ENCODE measurements around the gene KRT222.

The KRT222 gene

DNA sequence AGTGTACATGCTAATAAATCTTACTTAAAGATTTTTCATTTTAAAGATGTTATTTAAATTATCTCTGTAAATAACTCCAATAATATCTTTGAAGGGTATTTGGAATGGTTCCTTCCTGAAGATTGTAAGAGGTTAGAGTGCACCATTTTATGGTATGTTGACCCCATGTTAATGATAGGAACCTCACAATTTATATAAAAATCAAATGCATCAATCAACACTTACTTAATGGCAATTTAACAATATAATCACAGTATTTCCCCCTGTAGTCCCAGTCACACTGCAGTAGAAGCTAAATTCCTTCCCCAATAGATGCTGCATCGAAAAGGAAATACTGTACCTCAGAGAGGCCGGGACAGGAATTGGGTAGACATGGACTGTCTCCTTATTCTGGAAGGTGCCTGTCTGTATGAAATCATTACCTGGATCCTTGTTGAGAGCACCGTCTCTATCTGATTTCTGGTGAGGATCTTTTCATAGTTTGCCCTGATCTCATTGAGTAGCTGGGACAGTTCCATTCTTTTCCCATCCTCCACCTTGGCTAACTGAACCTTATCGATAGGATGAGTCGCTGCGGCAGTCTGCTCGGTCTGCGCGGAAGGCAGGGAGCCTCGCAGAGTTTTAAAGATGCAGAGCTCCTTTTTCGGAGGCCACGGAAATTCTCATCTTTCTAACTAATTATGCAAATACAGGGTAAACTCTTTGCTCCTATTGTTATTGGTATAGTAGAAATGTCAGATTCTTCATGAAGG, at the start of gene KRT222:
KRT222 (minus strand) TSS at position 596 of the 752 bp plus-strand sequence; CDS start at position 518, 78 bp downstream.
- no peak for FAIRE-seq
- DNase-seq (ENCODE audit: low spot score) = peak; percentile 43

DNA sequence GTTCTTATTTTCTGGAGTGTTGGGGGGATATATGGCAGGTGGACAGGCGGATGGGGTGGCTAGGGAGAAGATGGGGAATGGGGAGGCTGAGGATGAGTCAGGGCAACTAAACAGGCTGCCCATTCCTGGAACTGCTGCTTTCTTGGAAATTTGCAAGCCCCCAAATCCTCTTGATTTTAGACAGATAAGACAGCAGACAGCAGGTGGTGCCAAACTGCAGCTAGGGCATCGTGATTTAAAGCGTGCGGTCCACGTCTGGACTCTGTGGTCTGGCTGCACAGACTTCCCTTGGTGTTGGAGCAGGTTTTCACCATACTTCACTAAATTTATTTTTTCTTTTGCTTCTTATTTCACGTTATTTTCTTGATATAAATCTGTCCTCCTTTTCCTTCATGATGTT, 49.5 kb upstream of the KRT222 start:
- no peak for FAIRE-seq
- no peak for DNase-seq (ENCODE audit: low spot score)

DNA sequence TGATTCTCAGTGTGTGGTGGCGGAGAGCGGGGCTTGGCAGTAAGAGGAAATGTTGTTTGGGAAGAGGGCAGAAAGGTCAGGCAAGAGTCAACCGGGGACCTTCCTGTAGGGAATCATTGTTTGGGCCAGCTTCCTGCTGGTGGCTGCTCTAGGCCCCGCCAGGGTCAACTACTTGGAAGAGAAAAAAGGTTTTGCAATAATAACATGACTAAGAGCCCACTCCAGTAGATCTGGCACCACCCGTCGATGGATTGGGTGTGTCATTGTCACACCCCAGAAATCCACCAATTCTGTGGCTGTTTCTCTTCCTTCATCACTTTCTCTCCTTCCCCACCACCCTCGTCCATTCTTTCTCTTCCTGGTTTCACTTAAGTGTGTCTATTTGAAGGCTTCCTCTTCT, 42.8 kb upstream of the KRT222 start:
- DNase-seq (ENCODE audit: low spot score) (no peak), FAIRE-seq (no peak)

DNA sequence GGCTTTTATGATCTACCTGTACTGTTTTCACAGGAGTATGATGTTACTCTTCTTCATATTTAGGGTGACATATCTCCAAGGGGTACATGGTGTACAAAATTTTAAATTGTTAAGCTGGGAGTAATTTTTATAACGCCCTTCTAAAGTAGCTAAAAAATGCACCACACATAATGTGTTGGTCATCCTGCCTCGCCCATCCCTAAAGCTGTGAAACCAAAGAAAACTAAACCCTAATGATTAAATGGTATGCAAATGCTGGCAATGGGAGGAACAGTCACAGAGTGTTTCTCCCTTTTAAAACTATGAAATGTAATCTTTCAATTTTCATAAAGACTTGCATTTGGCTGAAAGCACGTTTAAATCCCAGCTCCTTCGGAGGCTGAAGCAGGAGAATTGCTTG, 40.6 kb upstream of the KRT222 start:
- no peak for DNase-seq (ENCODE audit: low spot score)
- FAIRE-seq = no peak

DNA sequence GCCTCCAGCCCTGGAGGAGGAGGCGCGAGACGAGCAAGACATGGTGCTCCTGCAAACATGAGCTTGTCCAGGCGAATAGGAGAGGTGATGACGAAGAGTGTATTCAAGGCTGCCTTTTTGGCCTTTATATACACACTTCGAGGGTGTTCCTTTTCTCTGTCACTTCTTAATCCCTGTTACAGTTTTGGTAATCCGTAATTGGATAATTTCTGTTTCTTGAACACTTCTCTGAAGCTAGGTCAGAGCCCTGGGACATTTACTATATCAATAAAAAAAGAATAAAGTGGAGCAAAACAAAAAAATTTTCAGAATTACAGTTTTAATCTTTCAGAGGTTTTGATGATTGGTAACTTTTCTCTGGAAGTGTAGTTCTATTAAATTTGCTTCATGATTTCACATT, 38.7 kb upstream of the KRT222 start, which contains the start of gene KRT24:
KRT24 (minus strand) TSS at position 101 of the 400 bp plus-strand sequence; CDS start at position 42, 59 bp downstream.
- FAIRE-seq (no peak), DNase-seq (ENCODE audit: low spot score) (no peak)

DNA sequence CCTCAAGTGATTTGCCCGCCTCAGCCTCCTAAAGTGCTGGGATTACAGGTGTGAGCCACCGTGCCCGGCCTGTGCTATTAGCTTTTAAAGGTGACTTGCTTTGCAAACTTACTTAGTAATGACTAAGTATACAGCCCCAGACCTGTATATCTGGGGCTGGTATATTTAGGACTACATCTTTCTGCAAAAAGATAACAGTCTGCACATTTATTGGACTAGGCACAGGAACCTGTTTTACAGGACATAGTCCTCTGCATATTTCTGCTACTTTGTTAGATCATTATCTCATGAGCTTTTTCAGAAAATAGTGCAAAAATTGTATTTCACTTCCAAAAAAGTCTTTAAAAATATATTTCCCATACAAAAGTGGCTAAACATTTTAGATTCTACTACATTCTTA, 37.3 kb upstream of the KRT222 start:
- FAIRE-seq = no peak
- no peak for DNase-seq (ENCODE audit: low spot score)

DNA sequence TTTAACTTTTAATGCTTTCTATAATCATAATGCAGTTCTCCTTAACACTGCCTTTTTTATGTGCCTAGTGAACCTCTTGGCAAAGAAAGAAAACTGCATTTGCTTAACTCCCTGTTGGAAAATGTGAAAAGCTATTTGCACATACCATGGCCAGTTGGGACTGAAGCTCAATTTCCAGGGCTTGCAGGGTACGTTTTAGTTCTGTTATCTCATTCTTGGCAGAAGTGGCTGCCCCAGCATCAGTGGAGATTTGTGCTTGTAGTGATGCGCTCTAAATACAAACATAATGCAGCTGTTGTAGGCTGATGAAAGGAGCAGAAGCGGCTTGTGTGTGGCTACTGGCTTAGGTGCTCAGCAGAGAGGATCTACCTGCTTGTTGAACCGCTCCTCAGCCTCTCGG, 34.9 kb upstream of the KRT222 start:
- no peak for FAIRE-seq
- DNase-seq (ENCODE audit: low spot score) = no peak

DNA sequence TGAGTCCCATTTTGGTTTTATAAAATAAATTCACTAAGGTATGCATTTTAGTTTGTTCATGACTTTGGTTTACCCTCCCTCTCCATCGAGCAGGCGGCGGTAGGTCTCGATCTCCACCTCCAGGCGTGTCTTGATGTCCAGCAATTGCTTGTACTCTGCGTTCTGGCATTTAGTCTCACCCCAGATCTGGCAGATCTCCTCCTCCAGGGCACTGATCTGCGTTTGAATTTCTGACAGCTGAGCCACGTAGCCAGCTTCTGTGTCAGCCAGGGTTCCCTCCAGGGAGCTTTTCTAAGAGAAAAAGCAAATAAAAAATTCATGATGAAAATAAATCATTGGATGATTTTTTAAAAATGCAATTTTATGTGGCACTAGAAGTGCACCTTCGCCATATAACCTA, 34.4 kb upstream of the KRT222 start:
- DNase-seq (ENCODE audit: low spot score) (no peak), FAIRE-seq (no peak)

DNA sequence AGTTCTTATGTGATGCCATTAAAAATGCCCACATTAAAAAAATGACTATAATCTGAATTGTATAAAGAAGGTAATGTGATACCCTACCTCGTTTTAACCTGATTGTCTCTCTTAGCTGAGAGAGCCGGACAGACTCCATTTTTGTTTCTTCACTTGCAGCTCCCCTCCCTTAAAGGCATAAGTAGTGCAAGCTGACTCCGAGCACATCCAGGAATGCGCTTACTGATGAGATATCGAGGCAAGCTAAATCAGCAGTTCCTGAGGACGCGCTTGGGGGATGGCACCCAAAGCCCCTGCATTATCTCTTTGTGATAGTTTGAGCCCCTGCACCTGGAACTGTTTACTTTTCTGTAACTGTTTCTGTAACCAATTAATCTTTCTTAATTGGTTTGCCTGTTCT, 32.3 kb upstream of the KRT222 start:
- DNase-seq (ENCODE audit: low spot score) = no peak
- FAIRE-seq = no peak

DNA sequence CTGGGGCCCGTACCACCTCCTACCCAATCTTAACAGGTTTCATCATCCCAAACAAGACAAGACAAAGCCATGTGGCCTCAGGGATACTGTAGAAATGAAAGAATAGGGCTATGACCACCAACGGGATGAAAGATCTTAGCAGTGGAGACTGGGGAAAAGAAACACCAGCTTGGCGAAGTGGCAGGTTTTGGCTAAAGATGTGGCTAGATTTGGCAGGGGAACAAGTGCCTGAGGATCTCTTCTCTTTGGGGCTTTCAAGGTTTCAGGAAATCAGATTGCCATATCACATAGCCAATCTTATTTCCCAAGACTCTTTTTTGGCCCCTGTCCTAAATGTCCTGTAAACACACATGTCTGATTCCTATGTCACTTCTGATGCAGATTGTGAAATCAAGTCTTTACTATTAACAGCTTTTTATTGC, 31.7 kb upstream of the KRT222 start:
- no peak for DNase-seq (ENCODE audit: low spot score)
- FAIRE-seq = no peak

DNA sequence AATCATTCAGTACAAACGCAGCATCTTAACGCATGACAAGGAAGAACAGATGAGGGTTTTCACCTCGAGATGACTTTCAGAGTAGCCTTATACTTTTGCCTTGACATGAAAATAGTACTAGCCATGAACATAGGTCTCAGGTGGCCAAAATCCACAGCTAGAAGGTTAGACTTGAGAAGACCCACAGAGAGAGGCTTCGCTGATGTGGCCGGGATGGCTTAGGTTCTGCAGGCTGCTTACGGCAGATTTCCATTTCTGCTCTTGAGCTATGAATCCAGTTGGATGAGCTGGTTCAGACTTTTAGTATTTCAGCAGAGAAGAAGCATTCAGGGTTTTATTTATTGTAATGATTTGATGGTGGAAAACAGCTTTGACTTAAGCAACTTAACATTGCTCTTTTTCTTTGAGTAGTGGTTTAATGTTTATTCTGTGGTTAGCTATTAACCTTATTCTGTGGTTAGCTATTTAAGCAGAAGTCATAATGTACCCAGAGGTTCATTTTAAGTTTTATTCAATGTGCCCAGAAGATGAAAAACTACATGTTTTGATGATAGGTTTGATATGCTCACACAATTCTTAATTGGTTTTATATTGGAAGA, 31.0 kb upstream of the KRT222 start:
- FAIRE-seq (no peak), DNase-seq (ENCODE audit: low spot score) (no peak)

DNA sequence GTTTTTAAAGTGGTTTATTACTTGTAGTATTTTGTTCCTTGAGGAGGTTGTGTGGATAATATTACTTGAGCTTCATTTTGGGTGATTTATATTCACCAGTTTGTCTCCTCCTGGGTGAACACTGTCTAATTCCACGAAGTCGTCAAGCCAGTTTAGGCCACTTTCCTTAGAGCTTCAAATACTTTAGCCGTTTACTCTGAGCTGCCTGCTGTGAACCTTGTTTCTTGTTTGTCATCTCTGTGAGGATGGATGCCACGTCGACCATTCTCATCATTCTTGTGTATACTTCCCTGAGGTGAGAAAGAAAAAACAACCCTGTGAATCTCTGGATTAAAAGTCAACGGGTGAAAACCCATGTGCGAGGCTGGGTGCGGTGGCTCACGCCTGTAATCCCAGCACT, 29.6 kb upstream of the KRT222 start:
- FAIRE-seq = no peak
- DNase-seq (ENCODE audit: low spot score) = no peak

DNA sequence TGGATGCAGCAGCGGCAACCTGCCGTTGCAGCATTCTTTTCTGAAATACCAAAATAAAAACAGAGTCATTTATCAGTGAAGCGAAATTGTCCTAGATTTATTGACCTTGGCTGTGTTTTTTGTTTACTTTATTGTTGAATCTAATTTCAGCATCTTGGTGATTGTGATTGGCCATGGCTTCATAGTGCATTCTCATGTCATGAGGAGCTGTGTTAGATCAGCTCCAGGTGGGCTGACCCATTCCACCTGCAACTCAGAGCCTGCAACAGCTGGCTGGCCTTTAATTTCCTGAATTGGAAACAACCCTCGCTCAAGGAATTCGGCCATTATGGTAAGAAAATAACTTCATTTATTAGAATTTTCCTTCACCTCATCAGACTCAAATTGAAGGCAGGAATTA, 22.1 kb upstream of the KRT222 start:
- FAIRE-seq = no peak

DNA sequence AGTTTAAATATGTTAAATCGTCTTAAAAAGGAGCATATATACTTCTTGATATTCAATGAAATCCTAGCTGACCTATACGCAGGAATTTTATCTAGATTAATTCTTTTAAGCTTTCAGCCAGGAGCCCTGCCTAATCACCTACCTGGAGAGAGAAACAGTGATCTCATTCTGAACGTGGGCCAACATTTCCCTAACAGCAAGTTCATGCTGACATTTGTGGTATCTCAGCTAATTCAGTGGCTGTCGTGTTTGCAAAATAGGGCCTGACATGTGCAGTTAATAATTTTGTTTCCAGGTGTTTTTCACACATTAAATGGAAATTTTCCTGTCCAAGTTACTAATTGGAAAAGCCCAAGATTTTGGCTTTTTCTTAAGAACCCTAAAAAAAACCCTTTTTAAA, 21.2 kb upstream of the KRT222 start:
- DNase-seq (ENCODE audit: low spot score) (no peak), FAIRE-seq (no peak)

More for the DNA sequence above, 22.1 kb upstream of the KRT222 start:
- DNase-seq (ENCODE audit: low spot score) = no peak

DNA sequence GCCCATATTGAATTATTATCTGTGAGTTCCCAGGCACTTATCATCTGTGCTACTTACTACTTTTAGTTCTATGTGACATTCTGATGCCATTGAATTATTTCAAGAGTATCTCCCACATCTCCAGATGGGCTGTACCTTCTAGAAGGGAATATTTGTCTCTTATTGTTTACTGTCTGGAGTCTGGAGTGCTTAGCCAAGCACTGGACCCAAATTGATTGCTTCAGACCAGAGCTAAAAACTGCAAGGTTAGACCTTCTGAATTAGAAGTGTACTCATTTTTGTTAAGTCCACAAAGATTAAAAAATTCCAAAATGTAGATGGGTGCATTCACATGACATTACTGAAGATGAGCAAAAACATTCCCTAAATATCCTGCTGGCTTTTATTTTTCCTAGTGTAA, 16.0 kb upstream of the KRT222 start:
- DNase-seq (ENCODE audit: low spot score) (no peak), FAIRE-seq (no peak)

DNA sequence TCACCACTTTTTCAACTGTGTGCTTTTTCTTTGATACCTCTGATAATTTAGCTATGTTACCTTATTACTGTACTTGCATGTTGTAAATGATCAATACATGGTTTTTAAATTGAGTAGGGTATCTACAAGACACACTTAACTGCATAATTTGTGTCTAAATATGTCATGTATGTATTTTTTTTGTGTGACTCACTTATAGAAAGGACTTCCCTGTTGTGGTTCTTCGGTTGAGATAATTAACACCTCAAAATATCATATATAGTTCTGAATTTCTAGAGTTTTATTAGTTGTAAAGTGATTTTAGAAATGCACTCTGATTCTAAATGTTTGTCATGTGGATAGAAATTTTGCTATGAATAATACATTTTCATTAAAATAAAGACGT, 14.5 kb upstream of the KRT222 start:
- no peak for DNase-seq (ENCODE audit: low spot score)
- no peak for FAIRE-seq

DNA sequence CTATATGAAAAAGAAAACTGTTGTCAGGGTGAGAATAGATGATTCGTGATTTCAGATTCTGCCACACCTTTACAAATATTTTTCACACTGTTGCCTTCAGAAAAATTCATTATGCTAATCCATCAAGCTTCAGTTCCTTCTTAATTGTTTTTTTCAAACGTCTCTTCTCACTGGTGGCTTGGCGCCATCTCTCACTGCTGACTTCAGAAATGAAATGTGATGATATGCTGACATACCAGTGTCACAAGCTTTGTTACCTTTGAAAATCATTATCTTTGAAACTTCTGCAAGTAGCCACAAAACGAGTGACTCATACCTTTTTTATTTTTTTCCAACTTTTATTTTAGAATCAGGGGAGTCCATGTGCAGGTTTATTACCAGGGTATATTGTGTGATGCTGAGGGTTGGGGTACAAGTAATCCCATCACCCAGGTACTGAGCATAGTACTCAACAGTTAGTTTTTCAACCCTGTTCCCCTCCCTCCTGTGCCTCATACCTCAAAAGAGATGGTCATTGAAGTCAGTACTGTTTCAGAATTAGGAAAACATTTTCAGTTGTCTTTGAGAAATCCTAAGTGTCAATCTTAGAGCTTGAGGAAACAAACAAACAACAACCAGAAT, 14.0 kb upstream of the KRT222 start:
- FAIRE-seq = no peak

DNA sequence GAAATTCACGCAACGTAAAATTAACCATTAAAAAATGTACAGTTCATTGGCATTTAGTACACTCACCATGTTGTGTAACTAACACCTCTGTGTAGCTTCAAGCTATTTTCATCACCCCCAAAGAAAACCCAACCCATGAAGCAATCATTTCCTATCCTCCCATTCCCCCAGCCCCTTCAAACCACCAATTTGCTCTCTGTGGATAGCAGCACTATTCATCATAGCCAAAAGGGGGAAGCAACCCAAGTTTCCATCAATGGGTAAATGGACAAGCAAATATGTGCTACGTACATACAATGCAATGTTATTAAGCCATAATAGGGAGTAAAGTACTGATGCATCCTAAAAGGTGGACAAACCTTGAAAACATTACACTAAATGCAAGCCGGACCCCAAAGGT, 10.9 kb upstream of the KRT222 start:
- FAIRE-seq = no peak

More for the DNA sequence above, 14.0 kb upstream of the KRT222 start:
- no peak for DNase-seq (ENCODE audit: low spot score)

DNA sequence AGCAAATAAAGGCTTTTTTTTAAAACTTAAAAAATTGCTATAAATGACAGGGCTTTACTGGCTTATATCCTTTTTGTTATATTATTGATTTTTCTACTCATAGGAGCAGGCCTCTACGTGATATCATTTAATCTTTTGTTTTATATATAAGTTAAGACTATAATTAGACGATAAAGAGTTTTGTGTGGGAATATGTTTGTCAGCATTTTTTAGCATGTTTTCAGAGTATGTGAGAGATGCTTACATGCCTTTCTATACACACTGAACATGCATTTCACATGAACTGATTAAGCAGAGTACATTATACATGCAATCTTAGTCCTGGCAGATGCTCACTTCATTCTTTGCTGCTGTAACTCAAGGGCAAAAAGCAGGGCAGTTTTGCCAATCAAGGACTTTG, 7.7 kb upstream of the KRT222 start:
- DNase-seq (ENCODE audit: low spot score) = no peak
- no peak for FAIRE-seq

More for the DNA sequence above, 10.9 kb upstream of the KRT222 start:
- no peak for DNase-seq (ENCODE audit: low spot score)

DNA sequence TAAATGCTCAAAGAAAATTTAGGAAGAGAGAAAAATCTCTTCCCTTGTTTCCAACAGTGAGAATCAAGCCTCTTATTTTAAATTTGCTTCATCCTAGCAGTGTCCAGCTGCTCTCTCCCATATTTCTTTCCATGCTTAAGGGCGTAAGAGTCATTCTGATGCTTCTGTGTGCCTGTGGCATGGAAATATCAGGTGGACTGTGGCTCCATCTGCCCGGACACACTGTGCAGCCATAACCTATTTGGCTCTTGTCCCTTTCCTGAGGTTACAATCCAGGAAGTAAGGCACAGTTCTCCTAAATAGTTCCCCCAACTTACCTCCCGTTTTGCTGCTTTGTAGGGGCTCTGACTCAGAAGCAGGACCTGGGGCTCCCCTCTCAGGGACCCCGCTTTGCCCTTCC, 6.3 kb upstream of the KRT222 start:
- DNase-seq (ENCODE audit: low spot score) = no peak
- no peak for FAIRE-seq

DNA sequence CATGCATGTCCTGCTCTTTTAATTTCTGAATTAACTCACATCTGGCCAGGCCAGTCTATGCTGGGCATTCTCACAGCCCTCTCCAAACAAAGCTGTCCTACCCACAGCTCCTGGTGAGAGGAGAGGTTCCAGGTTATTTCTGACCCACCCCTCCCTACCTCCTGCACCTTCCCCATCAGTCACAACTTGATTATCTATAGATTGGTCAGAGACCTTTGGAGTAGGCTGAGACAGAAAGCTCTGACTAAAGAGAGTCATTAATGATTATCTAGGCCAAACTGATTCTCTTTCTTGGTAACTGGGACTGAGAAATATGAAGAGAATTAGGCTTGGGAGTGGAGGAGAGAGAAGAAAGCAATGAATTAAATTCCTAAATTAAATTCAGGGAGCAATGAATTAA, 1.4 kb upstream of the KRT222 start:
- FAIRE-seq = no peak
- no peak for DNase-seq (ENCODE audit: low spot score)

DNA sequence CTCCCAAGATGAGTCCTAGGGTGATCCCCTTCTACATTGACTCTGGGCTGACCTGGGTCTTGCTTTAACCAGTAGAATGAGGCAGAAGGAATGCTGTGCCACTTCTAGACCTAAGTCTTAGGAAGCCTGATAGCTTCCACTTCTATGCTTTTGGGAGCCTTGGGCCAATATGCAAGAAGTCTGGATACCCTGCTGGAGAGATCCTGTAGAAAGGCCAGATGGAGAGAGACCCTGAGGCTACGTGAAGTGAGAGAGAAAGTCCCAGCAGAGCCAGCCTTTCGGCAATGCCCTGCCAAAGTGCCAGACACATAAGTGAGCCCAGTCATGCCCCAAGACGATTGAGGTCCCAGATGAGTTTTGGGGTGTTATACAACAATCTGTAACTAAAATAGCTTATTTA, 1.7 kb downstream of the KRT222 start:
- DNase-seq (ENCODE audit: low spot score) = no peak
- no peak for FAIRE-seq

DNA sequence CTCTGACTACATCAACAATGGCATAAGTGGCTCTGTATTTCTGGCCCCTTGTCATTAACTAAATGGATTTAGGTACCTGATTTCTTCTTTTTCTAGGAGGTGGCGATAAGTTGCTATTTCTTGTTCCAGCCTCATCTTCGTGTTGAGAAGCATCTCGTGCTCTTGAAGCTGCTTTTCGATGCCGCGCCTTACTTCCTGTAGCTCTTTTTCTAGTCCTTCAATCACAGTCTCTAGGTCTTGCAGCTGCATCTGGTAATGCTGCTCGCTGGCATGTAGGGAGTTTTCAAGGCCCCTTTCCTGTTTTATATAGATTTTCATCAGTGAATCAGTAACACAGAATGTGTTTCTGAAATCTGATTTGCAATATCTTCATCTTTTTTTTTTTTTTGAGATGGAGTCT, 5.1 kb downstream of the KRT222 start:
- FAIRE-seq (no peak), DNase-seq (ENCODE audit: low spot score) (no peak)
